Right ventricle myocardium inferior (tissue), 1 donor: ENCODE results near the gene FBXO31. TPM values are rescaled to one million over a fixed set of nuclear protein-coding genes. Genes with fewer than 3 reads are reported as not detected.
A peak's percentile ranks its signal among the peaks of the same experiment; 100 is the strongest.
"Not testable (repeated sequence)": the region's sequence is repeated elsewhere in the genome, so short reads cannot be mapped to it uniquely, and the experiment has no call there.

Experiments
- ATAC-seq: fragments of 200-7000 bp; cut with Tn5 transposase; one replicate; pipeline ENCODE4 v1.9.1; 2020; ENCODE audit warnings: mild to moderate bottlenecking, moderate library complexity
- DNase-seq: peaks from one replicate; pipeline ENCODE4 v3.0.0; 2021; ENCODE audit errors: missing footprints
- intact Hi-C: fragments of 100-400 bp; cut with DNase I; formaldehyde crosslinking; loops from one replicate; pipeline ENCODE4 v1.11.0; 2022
- total RNA-seq: library from RNA; stranded (reverse); fragmentation: NEBNext Ultra II Directional; extraction: Animal tissue kit (Norgen Biotek cat#: 25700); gene quantifications from one replicate; pipeline ENCODE4 v1.2.1, GENCODE V29; 2021
- donor health status: DM: no; HTN: yes; CAD: no; lungs with severe emphysema.

FBXO31 gene
- total RNA-seq, 1 donor from 2014 or later, result 70.2 TPM

DNA sequence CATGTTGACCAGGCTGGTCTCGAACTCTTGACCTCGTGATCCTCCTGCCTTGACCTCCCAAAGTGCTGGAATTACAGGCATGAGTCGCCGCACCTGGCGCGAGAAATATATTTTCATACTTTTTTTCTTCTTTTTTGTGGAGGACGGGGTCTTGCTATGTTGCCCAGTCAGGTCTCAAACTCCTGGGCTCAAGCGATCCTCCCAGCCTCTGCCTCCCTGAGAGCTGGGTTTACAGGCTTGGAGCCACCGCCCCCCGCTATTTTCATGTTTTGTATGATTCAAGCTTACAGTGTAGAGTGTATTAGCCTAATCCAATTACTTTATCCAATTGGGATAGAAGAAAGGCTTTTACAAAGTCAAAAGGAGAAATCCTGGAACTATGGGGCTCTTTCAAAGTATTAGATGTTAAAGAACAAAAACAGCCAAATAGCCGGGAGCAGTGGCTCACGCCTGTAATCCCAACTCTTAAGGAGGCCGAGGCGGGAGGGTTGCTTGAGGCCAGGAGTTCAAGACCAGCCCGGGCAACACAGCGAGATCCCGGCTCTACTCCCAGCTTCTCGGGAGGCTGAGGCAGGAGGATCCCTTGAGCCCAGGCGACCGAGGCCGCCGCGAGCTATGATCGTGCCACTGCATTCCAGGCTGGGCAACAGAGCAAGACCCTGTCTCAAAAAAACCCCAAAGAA is 7.2 kb upstream of the FBXO31 start:
- DNase-seq (no peak), ATAC-seq (no peak)
- intact Hi-C loops, result loop anchor here (5.0 kb wide), 1 partner anchor 377 kb away; the partner anchor contains the start of gene KLHDC4

DNA sequence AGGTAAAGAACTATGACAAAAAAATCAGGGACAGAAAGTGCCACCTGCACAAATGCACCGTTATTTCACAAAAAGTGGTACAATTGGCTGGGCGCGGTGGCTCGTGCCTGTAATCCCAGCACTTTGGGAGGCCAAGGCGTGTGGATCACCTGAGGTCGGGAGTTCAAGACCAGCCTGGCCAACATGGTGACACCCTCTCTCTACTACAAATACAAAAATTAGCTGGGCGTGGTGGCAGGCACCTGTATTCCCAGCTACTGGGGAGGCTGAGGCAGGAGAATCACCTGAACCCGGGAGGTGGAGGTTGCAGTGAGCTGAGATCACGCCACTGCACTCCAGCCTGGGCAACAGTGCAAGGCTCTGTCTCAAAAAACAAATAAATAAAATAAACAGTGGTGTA is 6.3 kb upstream of the FBXO31 start:
- ATAC-seq, DNase-seq: not testable (repeated sequence)
- intact Hi-C loops, result loop anchor here (5.0 kb wide), 1 partner anchor 377 kb away; the partner anchor contains the start of gene KLHDC4

DNA sequence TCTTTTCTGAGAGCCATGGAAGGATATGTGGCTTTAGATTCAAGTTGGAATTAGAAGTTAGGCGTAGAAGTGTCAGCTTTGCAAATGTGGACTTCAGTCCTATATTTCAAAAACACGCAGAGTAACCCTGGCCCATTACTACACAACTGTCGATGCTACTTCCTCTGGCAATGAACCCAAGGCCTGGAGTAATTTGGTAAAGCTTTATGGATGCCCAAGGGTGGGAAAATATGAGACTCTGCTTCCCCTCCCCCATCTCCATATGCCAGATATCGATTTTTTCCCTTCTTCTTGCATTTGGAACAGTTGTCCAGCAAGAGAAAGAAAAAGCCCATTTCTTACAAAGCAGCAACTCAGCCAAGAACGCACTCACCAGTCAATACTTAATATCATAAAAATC is 5.7 kb upstream of the FBXO31 start:
- intact Hi-C loops, result no loop called here
- DNase-seq, result no peak
- ATAC-seq, result no peak

DNA sequence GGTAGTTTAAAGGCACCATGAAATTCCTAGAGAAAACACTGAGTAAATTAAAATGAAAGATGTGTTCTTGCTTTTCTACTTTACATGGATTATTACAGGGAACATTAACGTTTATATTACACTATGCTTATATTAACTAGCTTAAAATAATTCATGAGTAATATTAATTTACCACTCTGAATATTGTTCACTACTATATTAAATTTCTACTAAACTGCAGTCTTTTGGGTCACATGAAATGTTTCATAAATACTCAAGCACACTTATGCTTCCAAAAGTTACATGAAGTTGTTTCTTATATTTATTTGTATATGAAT is 5.2 kb upstream of the FBXO31 start:
- ATAC-seq (no peak), DNase-seq (no peak)
- intact Hi-C loops, result no loop called here

DNA sequence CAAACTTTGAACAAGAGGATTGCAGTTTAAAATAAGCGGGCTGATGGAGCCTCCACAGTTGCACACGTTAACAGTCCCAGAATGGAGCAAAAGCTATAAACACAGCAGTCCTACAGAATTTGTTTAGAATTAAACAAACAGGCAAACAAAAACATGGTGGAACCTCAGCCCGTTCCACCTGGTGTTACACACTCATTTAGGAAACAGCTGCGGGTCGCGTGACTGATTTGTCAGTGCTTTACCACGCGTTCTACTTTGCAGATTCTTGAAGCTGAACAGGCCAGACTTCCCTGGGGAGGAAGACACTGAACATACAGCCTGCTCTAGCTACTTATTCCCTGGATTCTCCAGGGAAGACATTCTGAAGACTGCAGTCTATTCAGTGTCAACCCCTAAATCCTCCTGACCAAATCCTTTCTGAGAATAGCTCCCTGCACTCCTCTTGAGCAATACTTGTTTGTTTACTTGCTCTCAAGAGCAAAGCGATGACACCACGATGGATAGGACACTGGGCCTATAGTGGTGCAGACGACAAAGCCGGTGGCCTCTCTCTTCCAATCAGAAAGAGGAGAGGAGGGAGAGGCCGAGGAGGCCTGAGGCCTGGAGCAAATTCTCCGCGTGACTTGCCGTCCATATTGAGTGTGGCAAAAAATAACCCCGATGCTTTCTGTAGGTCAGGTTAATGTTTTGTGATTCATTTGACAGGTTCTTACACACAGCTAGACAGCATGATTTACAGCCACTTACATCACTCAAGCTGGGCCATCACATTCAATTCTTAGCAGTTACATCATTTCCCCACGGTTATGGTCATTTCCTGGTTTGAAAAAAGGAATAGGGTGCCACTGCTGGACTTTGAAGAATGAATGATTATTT is 4.6 kb upstream of the FBXO31 start:
- intact Hi-C loops, result no loop called here
- ATAC-seq (peak; percentile 79), DNase-seq (peak; percentile 92)

DNA sequence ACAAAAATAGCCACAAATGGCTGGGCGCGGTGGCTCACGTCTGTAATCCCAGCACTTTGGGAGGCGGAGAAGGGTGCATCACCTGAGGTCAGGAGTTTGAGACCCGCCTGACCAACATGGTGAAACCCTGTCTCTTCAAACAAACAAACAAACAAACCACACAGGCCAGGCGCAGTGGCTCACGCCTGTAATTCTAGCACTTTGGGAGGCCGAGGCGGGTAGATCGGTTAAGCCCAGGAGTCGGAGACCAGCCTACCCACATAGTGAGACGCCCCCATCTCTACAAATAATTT is 1.2 kb upstream of the FBXO31 start:
- ATAC-seq, intact Hi-C loops, DNase-seq: not testable (repeated sequence)

DNA sequence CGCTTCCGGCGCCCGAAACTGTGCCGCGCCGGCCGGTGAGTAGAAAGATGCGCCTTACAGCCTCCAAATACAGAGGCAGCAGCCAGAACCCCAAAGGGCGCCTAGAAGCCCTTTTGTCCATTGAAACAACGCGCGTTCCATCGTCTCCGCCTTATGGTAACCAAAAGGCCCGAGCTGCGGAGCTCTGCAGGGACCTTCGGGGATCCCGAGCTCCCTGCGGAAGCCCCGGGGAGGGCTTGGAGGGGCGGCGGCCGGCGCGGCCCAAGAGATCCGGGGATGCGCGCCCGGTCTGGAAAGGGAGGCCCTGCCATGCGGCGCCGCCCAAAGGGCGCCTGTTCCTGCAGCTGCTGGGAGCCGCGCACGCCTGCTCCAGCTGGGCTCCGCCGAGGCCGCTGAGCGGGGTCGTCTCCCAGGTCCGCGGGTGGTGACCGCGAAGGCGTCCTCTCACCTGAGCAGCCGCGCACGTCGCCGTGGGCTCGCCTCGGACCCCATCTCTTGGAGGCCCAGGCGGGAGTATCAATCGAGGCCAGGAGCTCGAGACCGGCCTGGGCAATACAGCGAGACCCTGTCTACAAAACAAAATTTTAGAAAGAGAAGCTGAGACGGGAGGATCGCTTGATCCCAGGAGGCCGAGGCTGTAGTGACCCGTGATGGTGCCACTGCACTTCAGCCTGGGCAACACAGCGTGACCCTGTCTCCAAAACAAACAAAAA is 742 bp upstream of the FBXO31 start:
- intact Hi-C loops, result no loop called here
- ATAC-seq (peak; percentile 35), DNase-seq (peak; percentile 86)

DNA sequence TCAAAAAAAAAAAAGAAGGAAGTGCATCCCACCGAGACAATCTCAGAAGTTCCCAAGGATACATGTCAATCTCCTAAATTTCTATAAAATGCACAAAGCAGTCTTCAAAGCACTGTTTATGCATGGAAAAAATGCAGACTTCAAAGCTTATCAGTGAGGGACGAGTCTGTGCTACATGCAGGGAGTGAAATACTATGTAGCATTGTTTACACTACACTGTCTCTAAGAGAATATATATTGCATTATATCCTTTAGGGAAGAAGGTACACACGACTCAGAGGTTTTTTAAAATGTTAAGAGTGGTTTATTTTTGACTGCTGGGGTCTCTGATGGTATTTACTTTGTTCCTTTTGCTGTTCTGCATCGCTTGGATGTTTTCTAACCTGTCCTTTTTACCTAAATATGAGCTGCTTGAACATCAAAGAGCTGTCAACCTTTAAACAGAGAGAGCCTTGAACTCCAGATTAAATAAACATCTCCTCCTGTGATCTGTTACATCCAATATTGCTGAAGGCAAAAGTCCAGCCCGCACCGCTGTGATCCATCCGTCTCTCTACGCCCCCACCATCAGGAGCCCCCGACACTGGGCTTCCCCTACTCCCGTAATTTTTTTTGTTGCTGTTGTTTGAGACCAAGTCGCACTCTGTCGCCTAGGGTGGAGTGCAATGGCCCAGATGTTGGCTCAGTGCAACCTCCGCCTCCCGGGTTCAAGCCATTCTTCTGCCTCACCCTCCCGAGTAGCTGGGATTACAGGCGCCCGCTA is 1.4 kb downstream of the FBXO31 start:
- intact Hi-C loops, result loop anchor here (2.0 kb wide), 2 partner anchors 57 to 65 kb away; partner anchors contain the start of gene C16orf95
- DNase-seq (no peak), ATAC-seq (no peak)

DNA sequence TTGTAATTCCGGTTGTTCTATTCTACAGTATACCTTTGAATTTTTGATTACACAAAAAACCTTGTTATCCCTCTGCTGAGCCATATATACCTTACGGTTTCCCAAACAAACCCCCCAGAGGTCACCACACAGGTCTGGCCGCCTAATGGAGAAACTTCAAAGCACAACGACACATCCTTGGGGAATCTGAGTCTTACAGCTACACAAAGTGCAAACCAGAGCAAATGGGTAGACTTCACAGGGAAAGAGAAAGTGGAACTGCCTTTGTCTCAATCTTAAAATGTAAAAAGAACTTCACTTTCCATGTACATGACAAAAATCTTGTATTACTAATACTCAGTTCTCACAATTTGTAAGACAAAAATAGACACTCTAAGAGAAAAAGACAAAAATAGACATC is 2.7 kb downstream of the FBXO31 start:
- intact Hi-C loops, result no loop called here
- DNase-seq (no peak), ATAC-seq (no peak)

DNA sequence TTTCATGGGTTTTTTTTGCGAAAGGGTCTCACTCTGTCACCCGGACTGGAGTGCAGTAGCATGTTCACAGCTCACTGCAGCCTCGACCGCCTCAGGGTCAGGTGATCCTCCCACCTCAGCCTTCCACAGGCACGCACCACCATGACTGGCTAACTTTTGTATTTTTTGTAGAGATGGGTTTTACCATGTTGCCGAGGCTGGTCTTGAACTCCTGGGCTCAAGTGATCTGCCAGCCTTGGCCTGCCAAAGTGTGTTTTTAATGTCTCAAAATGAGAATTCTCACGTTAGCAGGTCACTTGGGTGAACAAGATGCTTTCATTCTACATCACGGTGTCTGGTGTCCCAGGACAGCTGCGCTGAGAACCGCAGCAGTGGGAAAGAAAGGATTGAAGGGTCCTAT is 3.2 kb downstream of the FBXO31 start:
- no peak for DNase-seq

DNA sequence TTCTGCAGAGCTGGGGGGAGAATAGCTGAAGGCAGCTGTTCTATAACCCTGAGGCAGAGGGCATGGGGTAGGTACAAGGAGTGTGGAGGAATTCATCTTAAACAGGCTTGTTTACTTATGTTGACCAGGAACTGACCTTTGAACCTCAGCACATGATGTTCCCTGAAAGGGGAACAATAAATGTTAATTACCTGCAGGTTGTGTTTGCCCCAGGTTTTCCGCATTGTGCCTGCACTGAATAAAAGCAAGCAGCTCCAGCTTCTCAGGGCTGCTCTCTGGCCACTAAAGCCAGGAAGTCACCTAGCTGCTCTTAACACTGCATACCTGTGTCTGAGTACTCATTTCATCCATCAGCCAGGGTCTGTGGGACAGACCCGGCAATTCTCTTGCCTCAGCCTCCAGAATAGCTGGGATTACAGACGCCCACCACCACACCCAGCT is 4.2 kb downstream of the FBXO31 start:
- ATAC-seq, DNase-seq, intact Hi-C loops: not testable (repeated sequence)

More for the DNA sequence above, 3.2 kb downstream of the FBXO31 start:
- no peak for ATAC-seq
- intact Hi-C loops, result no loop called here

DNA sequence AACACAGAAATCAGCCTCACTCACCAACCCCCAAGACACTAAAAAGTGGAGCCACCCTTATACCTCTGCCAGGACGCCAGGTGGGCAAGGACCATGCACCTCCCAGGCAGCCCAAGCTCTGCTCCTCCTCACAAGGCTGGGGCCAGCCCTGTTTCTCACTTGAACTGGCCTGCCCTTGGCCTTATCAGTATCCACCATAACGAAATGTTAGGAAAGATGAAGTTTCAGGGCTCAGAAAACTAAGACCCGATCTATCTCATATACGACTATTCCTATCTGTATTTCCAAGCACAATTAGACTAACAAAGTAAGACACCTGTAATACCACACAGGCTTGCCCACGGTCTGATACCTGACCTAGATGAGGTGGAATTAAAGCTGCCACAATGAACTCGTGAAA is 6.9 kb downstream of the FBXO31 start:
- ATAC-seq (no peak), DNase-seq (no peak)
- intact Hi-C loops, result no loop called here

DNA sequence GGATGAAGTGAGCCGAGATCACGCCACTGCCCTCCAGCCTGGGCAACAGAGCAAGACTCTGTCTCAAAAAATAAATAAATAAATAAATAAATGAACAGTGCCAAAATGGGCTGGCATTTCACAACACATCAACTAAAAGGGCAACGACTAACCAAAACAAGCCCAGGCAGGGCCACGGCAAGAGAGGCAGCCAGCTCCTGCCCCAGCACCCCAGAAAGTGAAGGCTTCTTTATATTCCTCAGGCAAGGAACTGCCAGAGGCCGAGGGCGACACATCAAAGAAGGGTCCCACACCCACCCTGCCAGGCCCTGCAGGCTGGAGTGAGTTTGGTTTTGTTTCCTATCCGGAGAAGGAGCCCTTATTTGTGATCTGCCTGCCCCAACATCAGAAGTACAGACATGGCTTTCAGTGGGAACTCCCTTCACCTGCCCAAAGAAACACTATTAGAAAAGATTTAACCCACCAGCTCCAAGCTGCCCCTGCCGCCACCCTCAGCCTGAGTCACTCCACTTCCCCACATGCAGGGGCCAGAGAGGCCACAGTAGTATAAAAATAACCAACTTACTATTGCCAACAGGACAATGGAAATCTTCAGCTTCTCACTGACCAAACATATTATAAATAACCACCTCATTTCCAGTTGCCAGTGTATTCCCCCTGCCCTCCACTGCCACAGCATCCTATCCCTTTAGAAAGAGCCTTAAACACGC is 8.0 kb downstream of the FBXO31 start:
- DNase-seq (no peak), ATAC-seq (peak; percentile 63)
- intact Hi-C loops, result no loop called here

DNA sequence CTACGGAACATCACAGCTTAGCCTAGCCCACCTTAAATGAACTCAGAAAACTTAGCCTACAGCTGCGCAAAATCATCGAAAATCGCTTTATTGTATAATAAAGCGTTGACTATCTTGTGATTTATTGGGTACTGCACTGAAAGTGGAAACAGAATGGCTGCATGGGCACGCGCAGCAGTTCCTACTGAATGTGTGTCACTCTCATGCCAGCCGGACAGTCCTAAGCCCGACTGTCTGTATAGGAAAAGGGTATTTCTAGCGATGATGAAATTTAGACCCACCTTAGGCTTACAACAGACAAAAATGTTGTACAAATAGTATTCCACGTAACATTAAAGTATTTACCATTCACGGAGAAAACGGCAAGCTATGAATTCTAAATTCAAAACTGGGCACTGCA is 9.3 kb downstream of the FBXO31 start:
- DNase-seq, result no peak
- intact Hi-C loops, result no loop called here

DNA sequence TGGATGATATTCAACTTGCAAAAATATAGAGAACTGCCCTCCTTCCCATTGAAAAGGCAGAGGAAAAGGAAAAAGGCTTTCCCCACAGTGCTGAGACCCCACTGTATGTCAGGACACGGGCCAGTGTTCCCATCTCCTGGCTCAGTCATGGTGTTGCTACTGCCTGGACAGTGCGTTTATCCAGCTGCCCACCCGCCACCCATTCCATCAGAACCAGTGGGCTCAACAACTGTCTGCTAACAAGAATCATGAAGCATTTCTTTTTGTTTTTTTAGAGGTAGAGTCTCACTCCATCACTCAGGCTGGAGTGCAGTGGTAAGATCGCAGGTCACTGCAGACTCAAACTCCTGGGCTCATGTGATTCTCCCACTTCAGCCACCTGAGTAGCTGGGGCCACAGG is 11.3 kb downstream of the FBXO31 start:
- ATAC-seq (no peak), DNase-seq (no peak)
- intact Hi-C loops, result no loop called here

More for the DNA sequence above, 9.3 kb downstream of the FBXO31 start:
- no peak for ATAC-seq

DNA sequence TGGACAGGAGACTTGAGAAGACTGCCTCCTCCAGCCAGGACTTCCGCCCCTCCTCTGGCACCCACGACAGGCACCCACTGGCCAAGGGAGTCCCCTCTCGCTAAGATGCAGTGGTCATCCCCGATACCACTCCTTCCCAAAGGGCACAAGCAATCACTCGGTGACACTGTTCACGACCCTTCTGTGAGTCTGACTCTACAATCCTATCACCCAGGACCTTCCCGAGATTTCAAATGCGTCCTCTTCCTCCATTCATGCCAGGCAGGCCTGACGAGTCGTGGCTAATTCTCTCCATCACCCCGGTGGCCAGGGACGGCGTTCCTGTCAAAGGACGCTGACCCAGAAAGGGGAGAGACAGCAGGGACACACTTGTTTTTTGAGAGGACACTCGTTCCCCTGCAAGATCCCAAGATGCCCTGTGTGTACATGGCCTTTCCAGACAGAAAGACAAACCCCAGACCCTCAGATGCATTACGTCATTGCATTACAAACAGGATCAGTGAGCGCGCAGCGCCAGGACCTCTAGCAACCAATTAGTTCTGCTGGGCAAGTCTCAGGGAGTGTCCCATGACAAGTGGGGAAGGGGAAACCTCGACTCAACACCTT is 12.2 kb downstream of the FBXO31 start:
- intact Hi-C loops, result no loop called here
- no peak for DNase-seq

DNA sequence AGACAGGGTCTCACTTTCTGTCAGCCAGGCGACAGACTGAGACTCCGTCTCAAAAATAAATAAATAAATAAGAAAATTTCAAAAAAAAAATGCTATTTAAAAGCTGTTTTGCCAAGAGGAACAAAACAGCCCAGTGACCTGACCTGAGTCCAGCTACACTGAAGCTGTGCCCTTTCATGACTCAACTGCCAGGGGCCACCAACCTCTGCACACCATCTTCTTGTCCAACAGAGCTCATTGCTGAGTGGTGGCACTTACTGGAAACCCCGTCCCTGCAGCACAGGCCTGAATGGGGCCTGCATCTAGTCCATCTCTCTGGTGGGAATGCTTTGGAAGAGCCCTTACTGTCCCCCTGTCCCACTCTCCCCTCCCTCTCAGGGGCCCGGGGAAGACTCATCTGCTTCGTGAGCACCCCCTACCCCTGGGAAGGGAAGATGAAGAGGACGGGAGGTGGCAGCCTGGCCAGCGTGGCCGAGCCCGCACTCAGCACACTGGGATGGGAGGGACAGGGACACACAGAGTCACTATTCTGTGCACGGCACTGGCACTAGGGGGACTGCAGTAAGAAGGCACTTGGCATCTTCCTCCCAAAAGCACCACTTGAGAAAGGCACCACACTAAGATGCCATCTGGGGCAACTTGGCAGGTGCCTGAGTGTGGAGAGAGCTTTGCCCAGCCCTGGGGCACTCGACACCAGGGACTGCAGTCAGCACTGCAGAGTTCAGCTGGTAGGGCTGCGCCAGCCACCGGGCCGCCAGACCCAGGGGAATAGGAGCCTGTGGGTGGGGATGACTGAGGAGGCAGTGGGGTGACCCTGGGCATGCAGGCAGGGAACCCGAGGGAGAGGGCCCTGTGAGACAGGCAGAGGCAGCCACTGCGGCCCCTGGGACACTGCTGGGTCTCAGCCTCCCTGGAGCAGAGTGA is 13.5 kb downstream of the FBXO31 start:
- intact Hi-C loops, result no loop called here
- DNase-seq (no peak), ATAC-seq (peak; percentile 85)

More for the DNA sequence above, 12.2 kb downstream of the FBXO31 start:
- ATAC-seq, result no peak
